SK-N-SH (cell line): ENCODE results near the gene ZNF8.

ENCODE experiments used
- CHD2 ChIP-seq: fragments of 150-350 bp; IDR thresholded peaks from 2 replicates; pipeline ENCODE4 v1.6.1; 2018; ENCODE audit warnings: low read length; ENCODE audit not compliant: partially characterized antibody
- EP300 ChIP-seq, 2 experiments: IDR thresholded peaks; 2 replicates each; pipeline versions ENCODE4 v1.4.0 to v1.6.1; 2012; ENCODE audit warnings: borderline replicate concordance in 1 of 2, low read depth in 1 of 2, low read length in 1 of 2
- FOXM1 ChIP-seq: IDR thresholded peaks from 2 replicates; pipeline ENCODE4 v1.4.0; 2012; ENCODE audit warnings: low read depth, mild to moderate bottlenecking
- NRF1 ChIP-seq: IDR thresholded peaks from 2 replicates; pipeline ENCODE4 v1.6.1; 2012; ENCODE audit warnings: low read depth, mild to moderate bottlenecking, low read length
- POLR2AphosphoS5 ChIP-seq: IDR thresholded peaks from 2 replicates; pipeline ENCODE4 v1.6.1; 2012; ENCODE audit warnings: low read depth, low read length
- RAD21 ChIP-seq: IDR thresholded peaks from 2 replicates; pipeline ENCODE4 v1.6.1; 2012; ENCODE audit warnings: mild to moderate bottlenecking, low read length
- TCF12 ChIP-seq: IDR thresholded peaks from 2 replicates; pipeline ENCODE4 v1.4.0; 2012
- TF ChIP-seq, protein P1 (sequence below): fragments of 200-600 bp; sonication (generic); IDR thresholded peaks from 2 replicates; pipeline ENCODE4 v1.6.1; 2017; ENCODE audit warnings: antibody characterized with exemption, mild to moderate bottlenecking, moderate library complexity
- TF ChIP-seq, protein P2 (sequence below): IDR thresholded peaks from 2 replicates; pipeline ENCODE4; 2012
- TF ChIP-seq, protein P3 (sequence below): IDR thresholded peaks from 2 replicates; pipeline ENCODE4 v1.4.0; 2012; ENCODE audit warnings: low read depth

DNA sequence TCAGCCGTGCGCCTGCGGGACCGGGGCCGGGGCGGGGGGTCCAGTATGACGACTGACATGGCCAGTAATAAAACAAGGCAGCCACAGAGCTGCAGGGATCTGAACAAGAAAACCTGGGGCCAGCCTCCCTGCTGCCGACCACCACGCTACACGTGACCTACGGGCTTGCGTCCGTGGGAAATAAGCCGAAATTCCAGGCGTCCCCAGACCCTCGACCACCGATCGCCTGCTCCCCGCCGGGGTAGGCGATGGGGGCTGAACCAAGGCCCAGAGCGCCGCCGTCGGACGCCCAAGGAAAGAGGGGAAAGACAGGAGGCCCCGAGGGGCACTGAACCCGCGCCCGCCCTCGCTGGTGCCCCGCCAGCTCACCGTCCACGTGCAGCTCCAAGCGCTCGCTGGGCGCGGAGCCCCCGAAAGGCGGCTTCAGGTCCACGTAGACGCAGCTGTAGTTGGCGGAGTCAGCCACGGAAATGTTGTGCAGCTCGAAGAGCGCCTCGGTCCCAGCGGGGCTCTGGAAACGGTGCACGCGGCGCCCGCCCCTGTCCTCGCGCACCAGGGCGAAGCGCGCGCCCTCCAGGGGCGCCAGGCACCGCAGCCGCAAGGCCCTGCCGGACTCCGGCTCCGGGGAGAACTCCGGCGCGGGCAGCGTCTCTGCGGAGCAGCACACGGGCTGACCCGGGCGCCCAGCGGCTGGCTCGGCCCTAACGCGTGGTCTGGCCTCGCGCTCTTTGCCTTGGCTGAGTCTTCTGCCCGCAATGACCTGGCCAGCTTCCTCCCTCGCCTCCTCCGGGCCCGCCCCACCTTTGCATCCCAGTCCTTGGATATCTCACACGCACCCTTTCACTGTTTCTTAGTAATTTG lies 71.5 kb downstream of the ZNF8 start:
- no peak for TF ChIP-seq TCF12
- TF ChIP-seq, protein P1, sequence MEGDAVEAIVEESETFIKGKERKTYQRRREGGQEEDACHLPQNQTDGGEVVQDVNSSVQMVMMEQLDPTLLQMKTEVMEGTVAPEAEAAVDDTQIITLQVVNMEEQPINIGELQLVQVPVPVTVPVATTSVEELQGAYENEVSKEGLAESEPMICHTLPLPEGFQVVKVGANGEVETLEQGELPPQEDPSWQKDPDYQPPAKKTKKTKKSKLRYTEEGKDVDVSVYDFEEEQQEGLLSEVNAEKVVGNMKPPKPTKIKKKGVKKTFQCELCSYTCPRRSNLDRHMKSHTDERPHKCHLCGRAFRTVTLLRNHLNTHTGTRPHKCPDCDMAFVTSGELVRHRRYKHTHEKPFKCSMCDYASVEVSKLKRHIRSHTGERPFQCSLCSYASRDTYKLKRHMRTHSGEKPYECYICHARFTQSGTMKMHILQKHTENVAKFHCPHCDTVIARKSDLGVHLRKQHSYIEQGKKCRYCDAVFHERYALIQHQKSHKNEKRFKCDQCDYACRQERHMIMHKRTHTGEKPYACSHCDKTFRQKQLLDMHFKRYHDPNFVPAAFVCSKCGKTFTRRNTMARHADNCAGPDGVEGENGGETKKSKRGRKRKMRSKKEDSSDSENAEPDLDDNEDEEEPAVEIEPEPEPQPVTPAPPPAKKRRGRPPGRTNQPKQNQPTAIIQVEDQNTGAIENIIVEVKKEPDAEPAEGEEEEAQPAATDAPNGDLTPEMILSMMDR = no peak
- TF ChIP-seq EP300 (IDR thresholded peaks at IDR 0.05; ENCODE audit: borderline replicate concordance in 1 of 2, low read depth in 1 of 2, low read length in 1 of 2) = no peak
- TF ChIP-seq, protein P2, sequence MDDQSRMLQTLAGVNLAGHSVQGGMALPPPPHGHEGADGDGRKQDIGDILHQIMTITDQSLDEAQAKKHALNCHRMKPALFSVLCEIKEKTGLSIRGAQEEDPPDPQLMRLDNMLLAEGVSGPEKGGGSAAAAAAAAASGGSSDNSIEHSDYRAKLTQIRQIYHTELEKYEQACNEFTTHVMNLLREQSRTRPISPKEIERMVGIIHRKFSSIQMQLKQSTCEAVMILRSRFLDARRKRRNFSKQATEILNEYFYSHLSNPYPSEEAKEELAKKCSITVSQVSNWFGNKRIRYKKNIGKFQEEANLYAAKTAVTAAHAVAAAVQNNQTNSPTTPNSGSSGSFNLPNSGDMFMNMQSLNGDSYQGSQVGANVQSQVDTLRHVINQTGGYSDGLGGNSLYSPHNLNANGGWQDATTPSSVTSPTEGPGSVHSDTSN = no peak
- no peak for TF ChIP-seq CHD2
- TF ChIP-seq, protein P3, sequence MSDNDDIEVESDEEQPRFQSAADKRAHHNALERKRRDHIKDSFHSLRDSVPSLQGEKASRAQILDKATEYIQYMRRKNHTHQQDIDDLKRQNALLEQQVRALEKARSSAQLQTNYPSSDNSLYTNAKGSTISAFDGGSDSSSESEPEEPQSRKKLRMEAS = no peak
- TF ChIP-seq RAD21 = no peak
- TF ChIP-seq NRF1 = no peak
- no peak for TF ChIP-seq POLR2AphosphoS5
- no peak for TF ChIP-seq FOXM1
